Ishikawa (cell line): ENCODE data around the gene PRKN.

Source experiments
- CEBPB ChIP-seq: IDR thresholded peaks from 2 replicates; pipeline ENCODE4 v1.6.1; 2012
- CREB1 ChIP-seq: IDR thresholded peaks from 2 replicates; pipeline ENCODE4 v1.6.1; 2012; ENCODE audit warnings: low read depth
- EGR1 ChIP-seq: IDR thresholded peaks from 2 replicates; pipeline ENCODE4 v1.6.1; 2012
- EP300 ChIP-seq: IDR thresholded peaks from 2 replicates; pipeline ENCODE4 v1.6.1; 2012; ENCODE audit warnings: borderline replicate concordance
- FOXM1 ChIP-seq: IDR thresholded peaks from 2 replicates; pipeline ENCODE4 v1.6.1; 2012; ENCODE audit warnings: low read depth, borderline replicate concordance
- NFIC ChIP-seq: IDR thresholded peaks from 2 replicates; pipeline ENCODE4 v1.6.1; 2012
- RAD21 ChIP-seq: IDR thresholded peaks from 2 replicates; pipeline ENCODE4 v1.6.1; 2012; ENCODE audit warnings: low read depth
- TAF1 ChIP-seq: IDR thresholded peaks from 2 replicates; pipeline ENCODE4 v1.6.1; 2012; ENCODE audit warnings: low read depth, mild to moderate bottlenecking
- TCF12 ChIP-seq: IDR thresholded peaks from 2 replicates; pipeline ENCODE4 v1.6.1; 2012; ENCODE audit warnings: low read depth
- TEAD4 ChIP-seq: IDR thresholded peaks from 2 replicates; pipeline ENCODE4 v1.6.1; 2012
- YY1 ChIP-seq: IDR thresholded peaks from 2 replicates; pipeline ENCODE4 v1.6.1; 2012; ENCODE audit warnings: low read depth
- ZBTB7A ChIP-seq: IDR thresholded peaks from 2 replicates; pipeline ENCODE4 v1.6.1; 2012; ENCODE audit warnings: low read depth
- TF ChIP-seq, protein P1 (sequence below): IDR thresholded peaks from 2 replicates; pipeline ENCODE4 v1.6.1; 2012; ENCODE audit warnings: low read depth, mild to moderate bottlenecking
- TF ChIP-seq, protein P2 (sequence below): IDR thresholded peaks from 2 replicates; pipeline ENCODE4 v1.6.1; 2012
- TF ChIP-seq, protein P3 (sequence below): IDR thresholded peaks from 2 replicates; pipeline ENCODE4 v1.6.1; 2012

The PRKN gene

DNA sequence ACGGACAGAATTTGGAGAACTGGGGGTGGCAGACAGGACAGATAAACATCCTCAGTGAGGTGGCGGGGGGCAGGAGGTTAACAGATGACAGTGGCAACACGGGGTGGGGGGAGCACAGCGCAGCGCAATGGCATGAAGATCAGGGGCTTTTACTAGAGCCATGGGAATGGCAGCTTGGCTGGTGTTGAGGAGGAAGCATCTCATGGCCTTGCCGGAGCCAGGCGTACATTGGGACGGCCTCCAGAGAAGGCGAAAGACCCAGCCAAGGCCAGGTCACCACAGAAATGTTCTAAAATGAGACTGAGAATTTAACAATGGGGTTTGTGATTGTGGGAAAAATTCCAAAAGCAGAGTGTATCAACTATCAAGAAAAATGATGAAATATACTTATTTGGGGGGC lies 173.0 kb downstream of the PRKN start:
- TF ChIP-seq, protein P1, sequence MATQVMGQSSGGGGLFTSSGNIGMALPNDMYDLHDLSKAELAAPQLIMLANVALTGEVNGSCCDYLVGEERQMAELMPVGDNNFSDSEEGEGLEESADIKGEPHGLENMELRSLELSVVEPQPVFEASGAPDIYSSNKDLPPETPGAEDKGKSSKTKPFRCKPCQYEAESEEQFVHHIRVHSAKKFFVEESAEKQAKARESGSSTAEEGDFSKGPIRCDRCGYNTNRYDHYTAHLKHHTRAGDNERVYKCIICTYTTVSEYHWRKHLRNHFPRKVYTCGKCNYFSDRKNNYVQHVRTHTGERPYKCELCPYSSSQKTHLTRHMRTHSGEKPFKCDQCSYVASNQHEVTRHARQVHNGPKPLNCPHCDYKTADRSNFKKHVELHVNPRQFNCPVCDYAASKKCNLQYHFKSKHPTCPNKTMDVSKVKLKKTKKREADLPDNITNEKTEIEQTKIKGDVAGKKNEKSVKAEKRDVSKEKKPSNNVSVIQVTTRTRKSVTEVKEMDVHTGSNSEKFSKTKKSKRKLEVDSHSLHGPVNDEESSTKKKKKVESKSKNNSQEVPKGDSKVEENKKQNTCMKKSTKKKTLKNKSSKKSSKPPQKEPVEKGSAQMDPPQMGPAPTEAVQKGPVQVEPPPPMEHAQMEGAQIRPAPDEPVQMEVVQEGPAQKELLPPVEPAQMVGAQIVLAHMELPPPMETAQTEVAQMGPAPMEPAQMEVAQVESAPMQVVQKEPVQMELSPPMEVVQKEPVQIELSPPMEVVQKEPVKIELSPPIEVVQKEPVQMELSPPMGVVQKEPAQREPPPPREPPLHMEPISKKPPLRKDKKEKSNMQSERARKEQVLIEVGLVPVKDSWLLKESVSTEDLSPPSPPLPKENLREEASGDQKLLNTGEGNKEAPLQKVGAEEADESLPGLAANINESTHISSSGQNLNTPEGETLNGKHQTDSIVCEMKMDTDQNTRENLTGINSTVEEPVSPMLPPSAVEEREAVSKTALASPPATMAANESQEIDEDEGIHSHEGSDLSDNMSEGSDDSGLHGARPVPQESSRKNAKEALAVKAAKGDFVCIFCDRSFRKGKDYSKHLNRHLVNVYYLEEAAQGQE, result no peak
- no peak for TF ChIP-seq ZBTB7A
- TF ChIP-seq CEBPB, result no peak
- no peak for TF ChIP-seq CREB1
- TF ChIP-seq TEAD4, result no peak
- no peak for TF ChIP-seq NFIC
- no peak for TF ChIP-seq EP300
- no peak for TF ChIP-seq YY1
- TF ChIP-seq FOXM1, result no peak
- TF ChIP-seq RAD21, result no peak
- TF ChIP-seq, protein P2, sequence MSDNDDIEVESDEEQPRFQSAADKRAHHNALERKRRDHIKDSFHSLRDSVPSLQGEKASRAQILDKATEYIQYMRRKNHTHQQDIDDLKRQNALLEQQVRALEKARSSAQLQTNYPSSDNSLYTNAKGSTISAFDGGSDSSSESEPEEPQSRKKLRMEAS, result no peak
- TF ChIP-seq EGR1, result no peak
- TF ChIP-seq, protein P3, sequence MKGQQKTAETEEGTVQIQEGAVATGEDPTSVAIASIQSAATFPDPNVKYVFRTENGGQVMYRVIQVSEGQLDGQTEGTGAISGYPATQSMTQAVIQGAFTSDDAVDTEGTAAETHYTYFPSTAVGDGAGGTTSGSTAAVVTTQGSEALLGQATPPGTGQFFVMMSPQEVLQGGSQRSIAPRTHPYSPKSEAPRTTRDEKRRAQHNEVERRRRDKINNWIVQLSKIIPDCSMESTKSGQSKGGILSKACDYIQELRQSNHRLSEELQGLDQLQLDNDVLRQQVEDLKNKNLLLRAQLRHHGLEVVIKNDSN, result no peak
- no peak for TF ChIP-seq TAF1
- TF ChIP-seq TCF12, result no peak

DNA sequence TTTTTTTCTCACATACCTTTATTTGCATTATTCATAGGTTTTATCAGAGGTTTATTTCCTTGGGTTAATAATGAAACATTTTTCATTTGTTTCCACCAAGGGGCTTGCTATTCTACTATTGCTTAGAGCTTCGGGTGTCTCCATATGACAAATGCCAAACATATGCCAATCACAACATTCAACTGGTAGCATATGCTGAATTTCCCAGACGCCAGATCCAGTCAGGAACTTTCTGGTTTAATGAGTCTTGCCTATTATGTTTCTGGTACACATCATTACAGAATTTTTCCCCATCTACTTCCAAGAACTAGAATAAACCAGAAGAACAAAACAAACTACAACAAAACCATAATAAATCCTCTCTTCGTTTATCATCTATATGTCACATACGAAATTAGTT lies 180.7 kb downstream of the PRKN start:
- no peak for TF ChIP-seq NFIC
- TF ChIP-seq, protein P3, result no peak

DNA sequence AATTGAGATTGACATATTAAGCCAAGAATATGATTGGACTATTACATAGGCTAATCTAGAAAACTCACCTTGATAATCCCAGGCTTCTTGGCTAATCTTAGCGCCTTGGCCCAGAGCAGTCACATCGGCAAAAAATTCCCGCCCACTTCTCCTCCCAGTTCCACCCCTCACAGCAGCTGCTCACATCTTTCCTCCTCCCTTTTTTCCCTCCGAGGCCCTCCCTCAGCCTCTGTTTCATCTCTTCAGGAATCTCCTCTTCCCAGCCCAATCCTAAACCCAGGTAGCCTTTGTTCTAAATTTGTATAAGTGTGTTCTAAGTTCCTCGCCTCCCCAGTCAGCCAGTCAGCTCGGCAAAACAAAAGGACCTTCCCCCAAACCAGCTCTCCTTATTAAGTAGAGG lies 184.3 kb downstream of the PRKN start:
- TF ChIP-seq NFIC, result no peak
- no peak for TF ChIP-seq FOXM1
- TF ChIP-seq EGR1, result no peak
- no peak for TF ChIP-seq CEBPB
- no peak for TF ChIP-seq EP300
- no peak for TF ChIP-seq TAF1
- TF ChIP-seq YY1, result no peak
- TF ChIP-seq RAD21, result no peak
- TF ChIP-seq CREB1, result no peak
- TF ChIP-seq, protein P1, result no peak
- TF ChIP-seq TEAD4, result no peak

DNA sequence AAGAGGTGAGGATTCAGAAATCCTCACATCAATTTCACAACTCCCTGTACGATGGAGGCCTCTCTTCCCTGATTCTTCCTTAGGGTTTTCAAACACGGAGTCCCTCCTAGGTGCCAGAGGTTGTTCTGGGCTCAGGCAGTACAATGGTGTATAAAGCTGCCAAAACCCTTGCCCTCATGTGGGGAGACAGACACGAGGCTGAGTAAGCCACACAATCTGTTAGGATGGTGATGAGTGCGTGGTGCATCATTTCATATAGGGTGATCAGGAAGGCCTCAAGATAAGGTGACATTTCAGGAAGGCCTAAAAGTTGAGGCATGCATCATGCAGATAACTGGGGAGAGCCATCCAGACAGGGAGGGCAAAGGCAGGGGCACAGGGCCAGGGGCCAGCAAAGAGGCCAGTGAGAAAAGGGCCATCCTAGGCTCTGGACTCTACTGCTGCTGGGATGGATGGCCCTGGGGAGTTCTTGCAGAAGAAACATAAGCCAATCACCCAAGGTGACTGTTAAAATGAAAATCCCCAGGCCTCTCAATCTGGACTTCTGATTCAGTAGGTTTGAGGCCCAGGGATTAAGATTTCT lies 186.5 kb downstream of the PRKN start:
- TF ChIP-seq TAF1, result no peak
- TF ChIP-seq, protein P2, result no peak
- no peak for TF ChIP-seq CREB1
- TF ChIP-seq RAD21, result no peak
- no peak for TF ChIP-seq TCF12
- TF ChIP-seq, protein P1, result no peak
- no peak for TF ChIP-seq NFIC
- no peak for TF ChIP-seq EP300
- no peak for TF ChIP-seq CEBPB
- no peak for TF ChIP-seq EGR1
- TF ChIP-seq, protein P3, result no peak
- TF ChIP-seq FOXM1, result no peak
- TF ChIP-seq TEAD4, result no peak
- TF ChIP-seq YY1, result no peak
- TF ChIP-seq ZBTB7A, result no peak
